Stimulated activated CD4-positive, alpha-beta T cell treated with anti-CD3 and anti-CD28 coated beads, Interleukin-4, amount 100 ng/mL, for 1 hour (primary cell): ENCODE measurements around the gene TREM2.

Experiments used
- DNase-seq: peaks from one replicate; pipeline ENCODE4 v3.0.0-alpha.2; 2020

Gene TREM2

GRCh38 chr6:41182069-41183034, 19.4 kb upstream of the TREM2 start:
- DNase-seq: no peak

GRCh38 chr6:41181566-41181965, 18.6 kb upstream of the TREM2 start:
- no peak for DNase-seq

DNA sequence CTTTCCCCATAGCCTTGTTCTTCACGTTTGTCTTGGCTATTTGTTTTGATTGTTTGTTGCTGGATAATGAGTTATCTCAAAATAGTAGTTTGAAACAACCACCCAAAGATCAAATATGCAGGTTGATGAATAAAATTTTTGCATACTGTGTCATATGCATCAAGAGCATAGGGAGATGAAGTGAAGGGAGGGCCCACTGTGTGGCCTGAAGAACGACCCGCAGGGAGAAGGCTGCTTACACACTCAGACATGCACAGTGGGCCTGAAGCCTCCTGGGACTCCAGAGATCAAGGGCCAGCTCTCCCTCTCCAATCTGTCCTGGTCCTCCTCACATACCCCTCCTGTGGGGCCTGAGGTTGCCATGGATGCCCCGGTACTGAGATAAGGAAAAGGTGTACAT, 16.2 kb upstream of the TREM2 start:
- DNase-seq: no peak

GRCh38 chr6:41177695-41178094, 14.8 kb upstream of the TREM2 start:
- no peak for DNase-seq

DNA sequence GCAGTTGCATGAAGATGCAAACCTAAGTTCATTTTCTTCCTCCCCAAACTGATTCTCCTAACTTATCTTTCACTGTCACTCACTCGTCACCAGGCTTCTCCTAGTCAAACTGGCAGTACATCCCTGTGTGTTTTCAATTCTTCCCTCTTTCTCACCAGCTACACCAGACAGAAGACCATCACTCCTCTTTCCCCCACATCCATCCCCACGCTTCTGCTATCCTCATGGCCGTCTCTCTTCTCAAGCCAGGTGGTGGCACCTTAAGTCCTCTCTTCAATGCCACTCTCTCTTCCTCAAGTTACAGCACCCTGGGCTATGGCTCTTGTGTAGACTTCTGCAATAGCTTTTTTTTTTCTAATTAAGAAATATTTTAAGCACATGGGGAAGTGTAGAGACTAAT, 14.4 kb upstream of the TREM2 start:
- no peak for DNase-seq

GRCh38 chr6:41176189-41176588, 13.3 kb upstream of the TREM2 start:
- DNase-seq: no peak

DNA sequence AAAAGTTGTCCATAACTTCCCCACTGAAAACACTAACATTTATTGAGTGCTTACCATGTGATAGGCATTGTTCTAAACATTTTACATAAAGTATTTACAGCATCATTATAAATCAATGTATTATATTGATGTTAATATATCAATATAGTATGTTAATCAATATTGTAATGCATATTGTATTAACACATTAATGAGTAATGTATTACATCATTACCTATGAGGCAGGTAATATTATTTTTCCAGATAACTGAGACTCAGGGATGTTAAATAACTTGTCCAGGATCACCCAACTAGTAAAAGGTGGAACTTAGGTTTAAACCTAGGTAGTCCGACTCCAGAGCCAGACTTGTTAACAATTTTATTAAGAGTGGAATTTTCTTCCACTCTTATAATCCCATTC, 12.2 kb upstream of the TREM2 start:
- DNase-seq: no peak

- no peak for DNase-seq
Measured at GRCh38 chr6:41174610-41175009, 11.7 kb upstream of the TREM2 start.

DNA sequence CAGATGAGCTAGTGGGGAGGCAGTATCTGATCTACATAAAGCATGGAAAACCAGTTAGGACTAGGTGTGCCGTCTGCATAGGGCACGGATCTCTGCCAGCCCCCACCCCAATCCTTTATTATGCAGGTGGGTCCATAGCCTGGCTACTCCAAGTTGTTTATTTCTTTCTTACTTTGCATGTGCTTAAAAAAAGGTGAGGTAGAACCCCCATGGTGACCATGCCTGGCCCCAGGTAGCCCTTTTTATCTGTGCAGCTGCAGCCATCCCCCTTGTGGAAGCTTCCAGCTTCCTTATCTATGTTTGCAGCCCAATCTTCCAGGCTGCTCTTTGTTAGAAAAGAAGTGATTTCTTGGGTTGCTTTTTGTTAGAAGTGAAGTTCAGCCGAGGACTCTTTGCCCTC, 9.0 kb upstream of the TREM2 start:
- DNase-seq: no peak

- DNase-seq: no peak
Measured at GRCh38 chr6:41170547-41171160, 7.7 kb upstream of the TREM2 start.

GRCh38 chr6:41167173-41167963, 4.5 kb upstream of the TREM2 start:
- no peak for DNase-seq

- DNase-seq: no peak
Measured at GRCh38 chr6:41164551-41165120, 1.7 kb upstream of the TREM2 start.

- no peak for DNase-seq
Measured at GRCh38 chr6:41163419-41163717, 452 bp upstream of the TREM2 start.

- no peak for DNase-seq
Measured at GRCh38 chr6:41161851-41162552, 914 bp downstream of the TREM2 start.

DNA sequence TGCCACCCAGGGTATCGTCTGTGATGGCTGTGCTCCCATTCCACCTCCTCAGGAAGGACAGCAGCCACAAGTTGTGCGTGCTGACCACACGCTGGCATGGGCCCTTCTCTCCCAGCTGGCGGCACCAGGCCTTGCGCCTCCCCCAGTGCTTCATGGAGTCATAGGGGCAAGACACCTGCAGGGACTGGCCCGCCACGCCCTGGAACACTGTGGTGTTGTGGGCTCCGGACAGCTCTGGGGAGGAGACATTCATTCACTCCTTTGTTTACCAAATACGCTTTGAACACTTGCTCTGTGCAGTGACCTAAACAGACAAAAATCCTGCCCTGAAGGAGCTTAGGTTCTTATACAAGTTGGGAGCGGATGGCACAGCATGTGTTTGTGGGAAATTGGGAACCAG, 1.5 kb downstream of the TREM2 start:
- no peak for DNase-seq

GRCh38 chr6:41160933-41161332, 2.0 kb downstream of the TREM2 start:
- no peak for DNase-seq

DNA sequence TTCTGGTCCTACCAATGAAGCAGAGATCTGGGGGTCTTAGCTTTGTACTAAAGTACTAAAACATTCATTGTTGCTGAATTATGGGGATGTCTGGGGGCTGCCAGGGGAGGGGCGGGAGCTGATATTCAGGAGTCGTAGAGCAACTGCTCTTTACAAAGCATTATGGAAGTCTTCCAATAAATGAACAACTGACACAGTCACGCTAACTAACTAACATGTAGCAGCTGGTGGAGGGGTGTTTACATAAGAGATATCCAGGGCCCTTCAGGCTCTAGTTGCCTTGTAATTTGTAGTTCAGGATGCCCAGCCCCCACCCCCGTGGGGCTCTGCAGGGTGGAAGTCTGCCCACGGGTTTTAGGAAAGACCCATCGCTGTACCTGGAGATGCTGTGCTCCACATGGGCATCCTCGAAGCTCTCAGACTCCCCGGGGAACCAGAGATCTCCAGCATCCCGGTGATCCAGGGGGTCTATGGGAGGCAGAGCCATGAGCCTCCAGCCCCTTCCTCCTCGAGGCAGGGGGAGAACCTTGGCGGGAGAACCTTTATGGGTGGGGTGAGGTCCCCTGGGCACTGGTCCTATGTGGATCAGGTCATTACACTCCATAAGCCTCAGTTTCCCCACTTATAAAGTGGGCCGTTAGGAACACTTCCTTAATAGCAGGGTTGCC, 3.4 kb downstream of the TREM2 start:
- DNase-seq: no peak

GRCh38 chr6:41157323-41157722, 5.6 kb downstream of the TREM2 start:
- DNase-seq: no peak

DNA sequence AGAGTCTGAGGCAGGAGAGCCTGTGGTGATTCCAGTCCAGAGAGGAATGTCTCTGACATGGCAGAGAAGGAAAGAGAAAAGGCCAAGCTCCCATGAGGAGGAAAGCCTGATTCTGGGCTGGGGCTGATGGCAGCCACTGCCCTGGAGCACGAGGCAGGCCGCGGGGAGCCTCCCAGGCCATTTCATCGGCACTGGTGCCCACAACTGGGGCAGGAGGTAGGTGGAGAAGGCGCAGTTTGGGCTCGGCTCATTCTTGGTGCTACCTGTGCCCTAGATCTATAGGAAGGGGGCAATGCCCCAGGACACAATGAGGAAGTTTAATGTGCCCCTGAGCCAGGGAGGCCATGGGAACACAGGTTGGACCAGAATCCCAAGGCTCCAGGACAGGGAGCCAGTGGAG, 6.1 kb downstream of the TREM2 start:
- DNase-seq: no peak

DNA sequence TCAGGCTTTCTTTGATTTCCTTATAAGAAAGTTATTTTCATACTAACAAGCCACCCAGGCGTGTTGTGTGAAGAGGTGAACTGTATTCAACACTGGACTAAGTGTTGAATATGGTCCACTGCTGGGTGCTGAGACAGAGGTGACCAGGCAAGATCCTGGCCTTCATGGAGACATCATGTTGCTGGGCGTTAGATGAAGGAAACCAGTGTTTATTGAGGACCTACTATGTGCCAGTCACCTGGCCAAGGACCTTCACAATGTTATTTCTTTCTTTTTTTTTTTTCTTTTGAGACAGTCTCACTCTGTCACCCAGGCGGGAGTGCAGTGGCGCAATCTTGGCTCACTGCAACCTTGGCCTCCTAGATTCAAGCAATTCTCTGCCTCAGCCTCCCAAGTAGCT, 6.9 kb downstream of the TREM2 start:
- DNase-seq: no peak

DNA sequence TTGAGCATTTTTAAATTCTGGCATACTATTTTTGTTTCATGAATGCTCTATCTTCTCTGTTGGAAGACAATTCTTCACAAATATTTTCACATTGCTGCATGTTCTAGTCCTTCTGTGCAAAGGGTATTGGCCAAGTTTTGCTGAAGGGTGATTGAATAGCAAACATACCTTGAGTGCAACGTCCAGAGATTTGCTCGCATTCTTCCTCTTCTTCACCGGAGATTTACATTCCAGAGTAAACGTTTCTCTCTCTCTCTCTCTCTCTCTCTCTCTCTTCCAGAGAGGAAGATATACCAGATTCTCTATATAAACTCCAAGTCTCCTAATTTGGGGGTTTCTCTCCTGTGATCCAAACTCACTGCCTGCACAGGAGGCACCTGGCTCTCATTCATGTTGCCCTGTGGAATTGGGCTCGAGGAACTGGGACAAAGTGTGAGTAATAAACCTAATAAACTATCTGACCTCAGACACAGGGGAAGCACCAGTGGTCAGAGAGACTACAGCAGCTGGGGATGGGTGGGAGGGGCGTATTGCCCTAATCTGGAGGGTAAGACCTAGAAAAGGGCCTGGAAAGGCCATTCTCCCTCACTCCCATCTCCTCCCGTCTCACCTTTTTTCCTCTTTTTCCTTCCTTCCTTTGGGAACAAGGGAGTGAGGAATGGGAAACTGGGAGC, 7.6 kb downstream of the TREM2 start:
- DNase-seq: no peak
